ENCODE measurements around the gene B4GALT2.

The B4GALT2 gene

GRCh38 chr1:43947061-43947873 lies 31.7 kb upstream of the B4GALT2 start:
- no peak for DNase-seq

- DNase-seq: no peak
These were observed 31.1 kb upstream of the B4GALT2 start for GRCh38 chr1:43947874-43948437.

- no peak for DNase-seq
These were observed 29.3 kb upstream of the B4GALT2 start for GRCh38 chr1:43949678-43950077.

GRCh38 chr1:43951021-43951985 lies 27.7 kb upstream of the B4GALT2 start:
- DNase-seq: no peak

- DNase-seq: no peak
These were observed 26.2 kb upstream of the B4GALT2 start for GRCh38 chr1:43952731-43953346.

- no peak for DNase-seq
These were observed 25.6 kb upstream of the B4GALT2 start for GRCh38 chr1:43953361-43953760.

- DNase-seq: no peak
These were observed 25.0 kb upstream of the B4GALT2 start for GRCh38 chr1:43954036-43954435.

- no peak for DNase-seq
These were observed 22.8 kb upstream of the B4GALT2 start for GRCh38 chr1:43956234-43956633.

- no peak for DNase-seq
These were observed 21.5 kb upstream of the B4GALT2 start for GRCh38 chr1:43957407-43958040.

- DNase-seq: no peak
These were observed 20.4 kb upstream of the B4GALT2 start for GRCh38 chr1:43958351-43959255.

GRCh38 chr1:43960798-43961197 lies 18.2 kb upstream of the B4GALT2 start:
- DNase-seq: no peak

GRCh38 chr1:43961692-43962091 lies 17.3 kb upstream of the B4GALT2 start:
- no peak for DNase-seq

- DNase-seq: no peak
These were observed 16.7 kb upstream of the B4GALT2 start for GRCh38 chr1:43962324-43962723.

- no peak for DNase-seq
These were observed 16.0 kb upstream of the B4GALT2 start for GRCh38 chr1:43963006-43963405.

- no peak for DNase-seq
These were observed 15.1 kb upstream of the B4GALT2 start for GRCh38 chr1:43963890-43964289.

- no peak for DNase-seq
These were observed 13.7 kb upstream of the B4GALT2 start for GRCh38 chr1:43965316-43965715.

- no peak for DNase-seq
These were observed 10.6 kb upstream of the B4GALT2 start for GRCh38 chr1:43968348-43968948.

- DNase-seq: no peak
These were observed 9.6 kb upstream of the B4GALT2 start for GRCh38 chr1:43969416-43969745.

GRCh38 chr1:43969746-43970466 lies 9.1 kb upstream of the B4GALT2 start, which contains the start of gene DPH2:
DPH2 (plus strand) TSS chr1:43970010; CDS start chr1:43970176, 166 bp downstream.
- DNase-seq: peak; percentile 97

- DNase-seq: no peak
These were observed 8.5 kb upstream of the B4GALT2 start for GRCh38 chr1:43970502-43970901.
